ENCODE results near the gene CEMP1.
A peak's percentile ranks its signal among the peaks of the same experiment; 100 is the strongest.

CEMP1 gene

GRCh38 chr16:2518823-2519710 lies 12.1 kb downstream of the CEMP1 start:
- DNase-seq: no peak

- no peak for DNase-seq
Observed at GRCh38 chr16:2517954-2518605, 13.1 kb downstream of the CEMP1 start.

DNA sequence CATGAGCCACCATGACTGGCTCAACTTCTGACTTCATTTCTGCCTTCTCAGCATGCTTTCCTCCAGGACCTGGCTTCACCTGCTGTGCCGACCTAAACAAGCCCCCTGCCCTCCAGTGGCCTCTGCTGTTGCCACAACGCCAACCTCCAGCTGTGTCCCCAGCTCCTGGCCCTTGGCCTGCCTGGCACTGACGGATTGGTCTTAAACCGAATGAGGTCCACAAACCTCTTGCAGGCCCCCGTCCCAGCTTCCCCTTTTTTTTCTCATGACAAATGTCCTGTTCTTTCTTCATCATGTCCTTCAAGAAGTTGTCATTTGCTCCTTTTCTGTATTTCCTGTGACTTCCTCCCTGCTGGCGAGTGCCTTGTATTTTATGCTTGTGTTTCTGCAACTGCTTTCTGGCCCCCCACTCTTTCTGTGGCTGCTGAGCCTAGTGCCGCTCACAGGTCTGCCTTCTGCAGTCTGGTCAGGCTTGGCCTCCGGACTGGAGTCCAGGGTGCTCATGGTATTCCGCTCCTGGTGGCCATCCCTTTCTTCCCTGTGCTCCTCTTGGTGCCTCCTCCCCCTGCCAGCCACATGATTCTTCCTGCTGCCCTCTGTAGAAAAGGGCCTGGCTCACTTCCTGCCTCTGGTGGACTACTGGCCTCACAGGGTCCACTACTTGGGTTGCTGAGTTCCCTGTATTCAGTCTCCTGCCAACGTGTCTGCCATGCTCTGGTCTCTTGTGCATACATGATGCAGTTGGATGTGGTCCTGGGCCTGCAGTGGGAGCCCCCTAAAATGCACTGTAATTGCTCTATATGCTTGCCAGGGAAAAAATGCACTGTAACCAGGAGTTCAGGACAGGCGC lies 14.6 kb downstream of the CEMP1 start:
- no peak for DNase-seq

DNA sequence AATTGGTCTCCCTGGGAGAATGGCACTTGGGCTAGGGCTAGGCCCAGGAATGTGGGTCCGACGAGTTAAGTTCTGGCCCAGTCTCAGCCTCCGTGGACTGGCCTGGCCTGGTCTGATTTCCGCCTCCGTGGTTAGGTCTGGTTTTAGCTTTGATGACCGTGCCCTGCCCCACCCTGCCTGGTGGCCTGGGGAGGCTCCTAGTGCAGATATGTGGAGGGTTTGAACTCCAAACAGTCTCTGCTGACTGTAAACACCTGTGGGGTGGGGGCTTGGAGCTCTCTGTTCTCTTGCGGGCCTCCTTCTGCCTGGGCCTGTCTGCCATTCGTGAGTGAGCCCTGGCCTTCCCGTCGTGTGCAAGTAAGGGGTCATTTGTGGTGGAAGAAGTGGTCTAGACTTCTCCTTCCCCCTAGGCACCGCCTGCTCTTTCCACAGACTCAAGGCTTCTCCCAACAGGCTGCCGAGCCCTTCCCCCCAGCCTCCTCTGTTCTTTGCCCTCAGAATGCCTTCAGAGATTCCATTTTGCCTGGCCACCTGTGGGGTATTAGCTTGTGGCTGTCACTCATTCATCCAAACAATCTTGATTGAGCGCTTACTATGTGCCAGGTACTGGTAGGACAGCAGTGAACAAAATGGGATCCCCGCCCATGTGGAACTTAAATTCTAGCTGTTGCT lies 15.9 kb downstream of the CEMP1 start:
- DNase-seq: no peak

DNA sequence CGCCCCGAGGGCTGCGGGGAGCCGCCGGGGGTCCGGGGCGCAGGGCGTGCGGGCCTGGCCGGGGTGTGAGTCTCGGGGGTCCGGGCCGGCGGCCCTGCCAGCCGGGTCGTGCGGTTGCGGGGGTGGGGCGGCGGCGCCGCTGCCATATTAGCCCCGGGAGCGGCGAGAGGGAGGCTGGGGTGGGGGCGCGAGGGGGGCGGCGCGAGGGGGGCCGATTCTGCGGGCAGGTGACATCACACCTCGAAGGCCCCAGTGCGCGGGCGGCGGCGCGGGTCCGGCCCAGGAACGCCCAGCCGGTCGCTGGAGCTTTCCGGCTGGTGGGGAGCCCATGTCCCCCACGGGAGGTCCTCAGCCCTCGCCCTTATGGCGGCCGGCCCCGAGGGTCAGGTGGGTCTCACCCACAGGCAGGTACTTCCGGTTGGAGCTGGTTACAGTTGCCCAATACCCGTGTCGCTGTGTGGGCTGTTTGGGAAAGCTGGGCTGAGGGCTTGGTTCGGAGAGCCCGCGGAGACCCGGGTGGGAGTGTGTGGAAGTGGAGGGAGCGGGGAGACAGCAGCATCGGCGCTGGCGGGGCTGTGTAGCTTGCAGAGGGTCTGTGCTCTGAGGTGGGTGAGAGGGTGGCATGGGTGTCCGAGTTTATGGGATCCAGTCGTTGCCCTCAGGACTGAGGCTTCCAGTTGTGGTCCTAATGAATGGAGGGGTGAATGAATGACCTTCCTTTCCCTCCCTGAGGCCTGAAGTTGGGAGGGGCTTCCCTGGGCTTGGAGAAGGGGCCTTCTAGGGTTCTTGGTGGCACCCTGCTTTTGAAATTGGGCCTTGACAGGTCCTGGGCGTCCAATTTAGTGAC lies 16.7 kb downstream of the CEMP1 start:
- DNase-seq: no peak

GRCh38 chr16:2513405-2514332 lies 17.5 kb downstream of the CEMP1 start, which contains the start of gene ATP6V0C:
ATP6V0C (plus strand) TSS chr16:2513952; CDS start chr16:2514104, 152 bp downstream.
- DNase-seq: peak; percentile 69

GRCh38 chr16:2512735-2513404 lies 18.3 kb downstream of the CEMP1 start:
- peak; percentile 36 for DNase-seq

DNA sequence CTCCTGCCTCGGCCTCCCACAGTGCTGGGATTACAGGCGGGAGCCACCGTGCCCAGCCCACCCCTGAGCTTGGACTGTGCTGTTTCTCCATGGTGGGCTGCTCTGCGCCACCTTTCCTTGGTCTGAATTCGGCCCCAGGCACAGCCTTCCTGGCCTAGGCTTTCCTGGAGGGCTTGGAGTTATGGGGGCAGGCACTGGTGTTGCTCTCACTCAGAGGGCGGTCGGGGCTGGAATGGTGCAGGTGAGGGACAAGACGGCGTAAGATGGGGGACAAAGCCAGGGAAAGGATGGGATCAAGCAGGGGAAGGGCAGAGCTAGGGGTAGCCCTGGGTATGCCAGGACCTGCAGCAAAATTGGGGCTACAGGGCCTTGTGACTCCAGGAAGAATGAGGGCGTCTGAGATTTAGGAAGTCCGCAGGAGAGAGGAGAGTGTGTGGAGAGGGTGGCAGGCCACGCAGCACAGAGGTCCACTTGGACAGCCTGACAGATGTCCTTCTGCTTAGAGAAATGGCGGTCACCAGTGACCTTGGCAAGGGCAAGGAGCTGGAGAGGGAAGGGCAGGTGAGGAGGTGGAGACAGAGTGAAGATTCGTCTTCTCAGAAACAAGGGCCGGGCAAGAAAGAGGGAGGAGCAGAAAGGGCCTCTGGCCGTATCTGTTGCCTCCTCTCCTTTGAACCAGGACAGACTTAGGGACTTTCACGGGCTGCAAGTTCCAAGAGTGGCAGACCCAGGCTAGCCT lies 19.0 kb downstream of the CEMP1 start:
- DNase-seq: no peak

DNA sequence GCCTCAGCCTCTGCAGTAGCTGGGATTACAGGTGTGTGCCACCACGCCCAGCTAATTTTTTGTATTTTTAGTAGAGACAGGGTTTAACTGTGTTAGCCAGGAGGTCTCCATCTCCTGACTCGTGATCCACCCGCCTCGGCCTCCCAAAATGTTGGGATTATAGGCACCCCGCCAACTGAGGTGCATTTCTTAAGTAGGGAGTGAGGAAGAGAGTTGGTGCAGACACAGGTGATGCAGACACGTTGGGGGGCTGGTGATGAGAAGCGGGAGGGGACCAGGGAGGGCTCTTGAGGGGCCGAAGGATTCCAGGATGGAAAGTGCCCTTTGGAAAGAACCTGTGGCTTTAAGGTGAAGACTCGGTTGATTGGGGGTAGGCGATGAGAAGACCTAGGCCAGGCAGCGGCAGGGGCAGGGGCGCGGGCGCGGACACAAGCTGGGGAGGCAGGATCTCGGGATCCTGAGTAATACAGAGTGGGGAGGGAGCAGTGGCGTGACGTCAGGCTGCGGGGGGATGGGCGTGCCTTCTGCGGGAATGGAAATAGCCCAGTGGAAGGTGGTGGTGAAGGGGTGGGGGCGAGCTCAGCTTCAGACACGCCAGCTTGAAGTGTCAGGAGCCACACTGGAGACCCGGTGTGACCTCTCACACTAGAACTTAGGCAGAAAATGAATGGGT lies 19.9 kb downstream of the CEMP1 start:
- no peak for DNase-seq

DNA sequence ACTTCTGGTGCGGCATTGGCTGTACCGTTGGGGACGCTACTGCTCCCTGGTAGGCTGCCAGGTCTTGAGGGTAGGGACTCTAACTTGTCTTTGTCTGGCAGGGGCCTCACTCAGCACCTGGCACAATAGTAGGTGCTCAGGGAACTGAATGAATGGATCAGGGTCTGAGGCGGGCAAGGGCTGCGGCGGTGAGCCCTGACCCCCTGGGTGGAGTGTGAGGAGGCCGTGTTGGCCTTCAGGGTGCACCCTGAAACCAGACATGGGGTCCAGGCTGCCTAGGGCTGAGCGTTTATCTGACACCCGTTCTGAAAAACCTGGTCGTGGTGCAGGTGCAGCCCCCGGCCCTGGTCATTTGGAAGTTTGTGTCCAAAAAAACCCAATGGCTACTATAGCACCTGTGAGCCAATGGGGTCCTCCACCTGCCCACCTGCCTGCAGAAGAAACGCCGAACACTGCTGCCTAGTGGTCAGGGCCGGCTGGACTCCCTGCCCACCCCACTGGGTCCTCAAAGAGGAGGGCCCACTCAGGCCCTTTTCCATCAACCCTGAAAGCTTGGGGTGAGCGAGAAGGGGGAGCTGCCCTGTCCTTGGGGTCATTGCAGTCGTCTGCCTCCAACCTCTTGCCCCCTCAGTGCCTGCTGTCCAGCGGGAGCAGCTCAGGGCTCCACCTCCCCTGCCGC lies 22.3 kb downstream of the CEMP1 start:
- no peak for DNase-seq

DNA sequence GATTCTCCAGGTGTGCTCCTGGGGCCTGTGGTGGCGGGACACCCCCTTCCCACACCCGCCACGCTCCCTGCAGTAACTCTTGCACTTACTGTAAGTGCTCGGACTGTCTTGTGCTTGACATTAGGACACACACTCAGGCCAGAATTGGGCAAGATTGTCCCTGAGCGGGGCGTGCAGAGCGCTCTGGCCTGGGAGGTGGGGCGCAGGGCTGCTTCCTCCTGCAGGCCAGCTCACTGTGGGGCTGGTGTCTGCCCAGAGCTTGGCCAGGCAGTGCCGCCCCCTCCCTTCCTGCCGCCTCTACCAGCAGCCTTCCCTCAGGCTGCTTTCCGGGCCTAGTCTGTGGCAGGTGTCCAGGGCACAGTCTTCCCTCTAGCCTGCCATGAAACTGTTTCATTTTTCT lies 23.5 kb downstream of the CEMP1 start:
- no peak for DNase-seq

- DNase-seq: no peak
Observed at GRCh38 chr16:2507052-2507659, 24.1 kb downstream of the CEMP1 start.

- no peak for DNase-seq
Observed at GRCh38 chr16:2505695-2506094, 25.5 kb downstream of the CEMP1 start.

GRCh38 chr16:2501946-2502895 lies 29.0 kb downstream of the CEMP1 start:
- DNase-seq: no peak

DNA sequence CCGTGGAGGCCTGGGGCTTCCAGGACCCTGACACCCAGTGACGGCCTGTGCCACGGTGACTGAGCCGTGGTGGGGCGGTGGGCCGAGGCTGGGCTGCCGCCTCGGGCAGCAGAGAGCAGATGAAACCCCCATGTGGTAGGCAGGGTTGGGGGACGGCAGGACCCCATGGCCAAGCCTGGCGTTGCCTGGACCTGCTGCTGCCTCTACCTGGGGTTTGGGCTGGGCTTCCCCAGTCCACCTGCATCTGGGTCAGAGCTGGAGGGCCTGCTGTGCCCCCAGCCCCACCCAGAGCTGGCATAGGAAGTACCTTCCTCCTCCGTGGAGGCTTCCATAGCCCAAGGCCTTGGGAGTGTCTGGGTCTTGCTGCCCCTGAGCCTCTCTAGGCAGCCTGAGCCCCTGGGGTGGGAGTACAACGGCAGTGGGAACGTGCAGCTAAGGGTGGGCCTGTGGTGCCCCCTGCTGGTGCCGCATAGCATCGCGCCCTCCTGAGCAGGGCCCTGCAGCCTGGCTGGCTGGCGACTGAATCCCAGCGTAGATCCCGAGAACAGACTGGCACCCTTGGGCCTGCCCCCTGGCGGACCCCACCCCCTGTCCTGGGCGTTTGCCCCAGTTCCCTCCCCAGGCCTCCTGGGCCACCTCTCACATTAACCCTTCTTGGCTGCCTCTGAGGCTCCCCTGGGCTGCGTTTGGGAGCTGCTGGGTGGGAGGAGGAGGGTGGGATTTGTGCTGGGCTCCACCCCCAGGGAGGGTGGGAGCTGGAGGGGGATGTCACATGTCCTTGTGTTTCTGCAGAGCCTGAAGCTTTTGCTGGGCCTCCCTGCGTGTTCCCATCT lies 30.1 kb downstream of the CEMP1 start:
- DNase-seq: peak; percentile 51
